GM04503 (cell line): ENCODE data around the gene AJAP1.

Experiments
- DNase-seq: peaks from one replicate; pipeline ENCODE4 v3.0.0-alpha.2; 2012; ENCODE audit warnings: low read depth

AJAP1 gene

DNA sequence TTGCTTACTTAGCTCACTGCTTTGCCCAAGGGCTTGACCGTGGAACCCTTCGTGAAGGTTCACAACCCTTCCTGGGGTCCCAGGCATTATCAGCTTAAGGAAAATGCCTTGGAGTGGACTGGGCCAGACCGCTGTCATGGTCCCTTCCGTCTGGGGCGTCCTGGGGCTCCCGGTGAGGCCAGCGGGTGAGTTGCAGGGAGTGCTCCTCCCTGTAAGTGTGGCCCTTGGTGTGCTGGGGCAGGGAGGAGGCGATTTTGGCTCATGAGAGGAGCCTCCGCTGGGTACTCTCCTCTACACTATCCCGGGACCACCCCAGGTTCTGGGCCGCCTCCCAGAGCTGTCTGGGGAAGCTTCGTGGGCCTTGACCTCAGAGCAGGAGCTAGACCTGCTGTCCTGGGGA is 48.1 kb downstream of the AJAP1 start:
- no peak for DNase-seq

DNA sequence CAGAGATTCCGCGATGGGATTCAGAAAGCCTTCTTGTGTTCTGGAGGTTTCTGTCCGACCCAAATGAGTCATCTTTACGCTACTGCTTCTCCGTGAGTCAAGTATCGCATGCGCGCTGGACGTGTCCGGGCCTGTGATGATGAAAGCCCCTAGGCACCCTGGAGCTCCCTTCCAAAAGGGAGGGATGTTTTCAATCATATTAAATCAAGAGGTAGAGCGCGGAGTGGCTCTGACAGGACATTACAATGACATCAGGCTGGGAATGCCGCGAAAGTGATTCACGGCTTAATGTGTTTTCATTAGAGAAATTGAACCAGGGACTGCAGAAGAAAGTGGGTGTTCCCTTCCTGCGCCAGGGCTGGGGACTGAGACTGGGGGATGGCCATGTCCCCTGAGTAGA is 48.5 kb downstream of the AJAP1 start:
- peak; percentile 48 for DNase-seq

DNA sequence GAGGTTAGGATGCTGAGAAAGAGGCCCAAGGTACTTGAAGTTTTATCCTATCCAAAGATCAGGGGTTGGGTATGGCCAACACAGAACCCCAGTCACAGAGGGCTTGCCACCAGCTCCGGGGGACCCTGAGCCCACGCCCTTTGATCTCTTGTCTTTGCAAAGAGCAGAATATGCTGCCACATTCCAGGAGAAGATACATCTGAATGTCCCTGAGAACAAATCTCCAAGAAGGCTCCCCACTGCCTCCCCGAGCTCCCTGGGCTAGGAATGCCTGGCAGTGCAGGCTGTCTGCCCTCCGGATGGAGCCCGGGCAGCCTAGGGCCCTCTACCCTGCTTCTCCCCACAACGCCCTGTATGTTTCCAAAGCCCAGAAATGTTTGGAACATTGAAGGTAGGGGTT is 49.2 kb downstream of the AJAP1 start:
- DNase-seq, result no peak

DNA sequence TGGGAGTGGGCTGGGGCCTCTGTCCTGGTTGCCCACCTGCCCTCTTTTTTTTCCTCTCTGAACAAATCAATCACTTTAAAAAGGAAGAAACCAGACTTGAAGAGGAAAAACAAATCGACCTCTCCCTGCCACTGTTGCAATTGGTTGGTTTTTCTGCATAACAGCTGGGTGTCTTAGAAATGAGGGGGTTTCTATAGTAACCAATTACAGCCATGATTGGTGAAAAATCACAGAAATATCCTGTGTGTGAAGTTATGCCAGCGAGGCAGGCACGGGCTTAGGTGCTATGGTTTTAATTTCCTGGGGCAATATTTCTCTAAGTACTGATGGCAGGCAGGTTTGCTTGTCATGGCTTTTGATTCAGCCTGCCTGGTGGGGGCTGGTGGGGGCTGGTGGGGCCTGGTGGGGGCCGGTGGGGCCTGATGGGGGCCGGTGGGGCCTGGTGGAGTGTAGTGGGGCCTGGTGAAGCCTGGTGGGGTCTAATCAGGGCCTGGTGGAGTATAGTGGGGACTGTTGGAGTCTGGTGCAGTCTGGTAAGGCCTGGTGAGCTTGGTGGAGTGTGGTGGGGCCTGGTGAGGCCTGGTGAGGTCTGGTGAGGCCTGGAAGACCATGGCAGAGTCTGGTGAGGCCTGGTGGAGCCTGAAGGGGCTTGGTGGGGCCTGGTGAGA is 54.6 kb downstream of the AJAP1 start:
- DNase-seq, result no peak

DNA sequence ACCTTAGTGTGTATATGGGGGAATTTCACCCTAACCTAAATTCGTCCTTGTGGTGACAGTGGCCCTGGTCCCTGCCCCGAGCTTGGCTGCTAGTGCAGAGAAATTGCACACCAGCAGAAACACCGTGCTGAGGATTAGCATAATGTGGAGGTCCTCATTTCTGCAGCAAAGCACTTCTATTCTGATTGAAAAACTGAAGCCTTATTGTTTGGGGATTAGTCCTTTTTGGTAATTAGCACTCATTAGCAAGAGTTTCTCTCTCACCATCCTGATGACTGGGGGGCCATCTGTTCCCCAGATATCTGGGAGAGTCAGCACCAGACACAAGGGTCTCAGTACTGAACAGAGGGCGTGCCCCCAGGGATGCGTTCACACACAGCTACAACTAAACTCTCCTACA is 55.2 kb downstream of the AJAP1 start:
- DNase-seq, result no peak

DNA sequence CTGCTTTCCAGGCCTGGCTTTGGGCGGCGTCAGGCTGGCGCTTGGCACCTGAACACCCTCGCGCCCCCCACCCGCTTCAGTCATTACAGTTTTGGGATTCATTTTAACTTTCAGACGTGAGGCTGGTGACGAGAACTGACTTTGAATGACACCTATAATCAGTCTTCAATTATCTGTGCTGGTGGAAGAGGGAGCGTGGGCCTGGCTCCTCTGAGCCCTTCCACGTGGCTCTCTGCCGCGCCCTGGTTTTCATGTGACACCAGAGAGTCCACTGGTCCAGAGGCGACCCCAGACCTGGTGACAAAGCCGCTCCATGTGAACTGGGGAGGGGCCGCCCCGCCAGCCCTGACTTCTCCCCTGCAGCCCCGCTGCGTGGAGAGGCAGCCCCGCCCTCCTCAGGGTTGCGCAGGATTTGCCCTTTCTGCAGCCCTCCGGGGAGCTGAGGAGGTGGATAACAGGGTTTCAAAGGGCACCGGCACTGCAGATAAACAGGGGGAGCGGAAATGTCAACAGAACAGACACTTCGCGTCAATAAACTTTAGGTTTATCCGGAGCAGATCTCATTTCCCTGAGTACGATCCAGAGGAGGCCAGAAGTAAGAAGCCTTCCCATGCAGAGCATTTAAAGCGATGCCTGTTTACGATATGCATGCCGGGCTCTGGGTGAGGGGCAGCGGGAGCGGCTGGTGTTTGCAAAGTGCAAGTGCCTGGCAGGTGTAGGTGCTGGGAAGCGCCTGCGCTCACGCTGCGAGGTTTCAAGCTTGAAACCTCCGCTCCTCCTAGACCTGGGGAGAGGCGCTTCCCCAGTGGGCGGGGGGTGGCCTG is 56.4 kb downstream of the AJAP1 start:
- DNase-seq, result no peak

DNA sequence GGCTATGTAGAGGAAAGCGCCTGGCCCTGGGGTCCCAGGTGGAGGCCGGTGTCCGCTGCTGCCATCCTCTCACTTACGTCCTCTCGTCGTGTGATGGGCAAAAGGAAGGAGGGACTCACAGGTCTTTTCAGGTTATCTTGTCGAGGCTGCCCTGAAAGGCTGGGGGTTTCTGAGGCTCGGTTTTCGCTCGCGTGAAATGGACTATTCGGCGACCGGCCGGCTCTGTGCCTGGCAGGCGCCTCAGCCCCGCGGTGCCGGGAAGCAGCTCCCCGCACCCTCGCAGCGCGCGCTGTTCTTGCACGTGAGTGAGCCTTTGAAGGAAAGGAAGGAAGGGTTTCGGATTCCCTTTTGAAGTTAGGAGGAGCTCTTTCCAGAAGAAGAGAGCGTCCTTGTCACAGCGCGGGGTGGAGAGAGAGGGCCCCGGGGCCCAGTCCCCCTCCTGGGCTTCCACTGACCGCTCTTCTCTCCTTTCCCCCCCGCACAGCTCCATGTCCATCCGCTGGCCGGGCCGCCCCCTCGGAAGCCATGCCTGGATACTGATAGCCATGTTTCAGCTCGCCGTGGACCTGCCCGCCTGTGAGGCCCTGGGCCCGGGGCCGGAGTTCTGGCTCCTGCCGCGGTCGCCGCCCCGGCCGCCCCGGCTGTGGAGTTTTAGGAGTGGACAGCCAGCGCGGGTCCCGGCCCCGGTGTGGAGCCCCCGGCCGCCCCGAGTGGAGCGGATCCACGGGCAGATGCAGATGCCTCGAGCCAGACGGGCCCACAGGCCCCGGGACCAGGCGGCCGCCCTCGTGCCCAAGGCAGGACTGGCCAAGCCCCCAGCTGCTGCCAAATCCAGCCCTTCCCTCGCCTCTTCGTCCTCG is 57.2 kb downstream of the AJAP1 start:
- no peak for DNase-seq

DNA sequence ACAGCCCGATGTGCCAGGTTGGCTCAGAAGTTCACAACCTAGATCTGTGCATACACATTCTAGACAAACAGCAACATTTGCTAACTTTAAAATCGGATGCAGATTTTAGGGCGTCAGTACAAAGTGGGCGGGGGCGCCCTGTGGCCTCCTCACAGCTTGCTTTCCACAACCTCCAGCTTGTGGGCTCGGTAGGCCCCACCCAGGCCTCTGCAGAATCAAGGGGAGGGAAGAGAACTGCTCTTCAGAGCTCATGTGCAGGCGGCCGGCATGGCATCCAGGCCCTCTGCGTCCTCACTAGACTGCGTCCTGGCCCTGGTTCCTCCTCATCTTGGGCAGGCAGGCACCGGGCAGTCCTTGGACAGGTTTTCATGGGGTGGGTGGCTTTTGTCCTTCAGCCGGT is 59.3 kb downstream of the AJAP1 start:
- no peak for DNase-seq

DNA sequence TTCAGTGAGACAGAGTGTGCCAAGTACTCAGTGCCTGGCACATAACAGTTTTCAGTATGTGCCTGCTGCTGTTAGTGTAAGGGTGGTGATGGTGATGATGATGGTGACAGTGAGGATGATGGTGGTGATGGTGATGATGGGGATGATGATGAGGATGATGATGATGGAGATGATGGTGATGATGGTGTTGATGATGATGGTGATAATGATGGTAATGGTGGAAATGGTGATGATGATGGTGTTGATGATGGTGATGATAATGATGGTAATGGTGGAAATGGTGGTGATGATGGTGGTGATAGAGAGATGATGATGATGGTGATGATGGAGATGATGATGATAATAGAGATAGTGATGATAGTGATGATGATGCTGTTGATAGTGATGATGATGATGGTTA is 62.0 kb downstream of the AJAP1 start:
- no peak for DNase-seq

DNA sequence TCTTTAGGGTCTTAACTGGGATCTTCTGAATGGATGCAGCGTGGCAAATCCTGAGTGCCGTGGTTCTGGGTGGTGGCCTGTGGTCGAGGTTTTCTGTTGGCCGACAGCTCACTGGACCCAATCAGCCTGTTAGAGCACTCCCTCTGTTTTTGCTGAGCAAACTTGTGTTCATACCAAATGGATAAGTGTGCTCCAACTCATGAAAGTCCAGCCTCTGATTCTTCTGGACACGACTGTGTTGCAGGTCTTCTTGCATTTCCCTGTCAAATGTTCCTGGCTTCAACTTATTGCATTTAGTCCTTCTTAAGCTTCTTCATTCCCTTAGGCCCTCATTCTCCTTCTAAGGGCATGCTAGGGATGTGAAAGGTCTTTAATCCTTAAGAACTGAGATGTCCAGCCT is 63.7 kb downstream of the AJAP1 start:
- DNase-seq, result no peak

DNA sequence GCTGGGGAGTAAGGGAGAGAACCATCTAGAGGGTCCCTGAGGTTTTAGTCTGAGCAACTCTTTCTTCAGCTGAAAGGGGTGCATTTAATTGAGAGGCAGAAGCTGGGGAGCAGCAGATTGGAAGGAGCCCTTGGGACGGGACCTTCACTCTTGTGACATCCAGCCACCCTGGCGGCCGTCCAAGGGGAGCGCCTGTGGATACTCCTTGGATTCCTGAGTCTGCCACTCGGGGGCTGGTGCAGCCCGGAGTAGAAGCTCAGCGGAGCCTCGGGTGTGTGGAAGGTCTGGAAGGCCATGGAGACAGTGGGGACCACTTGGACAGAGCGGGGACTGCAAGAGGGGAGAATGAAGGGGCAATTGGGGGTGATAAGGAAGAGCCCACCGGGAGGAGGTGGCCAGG is 68.7 kb downstream of the AJAP1 start:
- no peak for DNase-seq

DNA sequence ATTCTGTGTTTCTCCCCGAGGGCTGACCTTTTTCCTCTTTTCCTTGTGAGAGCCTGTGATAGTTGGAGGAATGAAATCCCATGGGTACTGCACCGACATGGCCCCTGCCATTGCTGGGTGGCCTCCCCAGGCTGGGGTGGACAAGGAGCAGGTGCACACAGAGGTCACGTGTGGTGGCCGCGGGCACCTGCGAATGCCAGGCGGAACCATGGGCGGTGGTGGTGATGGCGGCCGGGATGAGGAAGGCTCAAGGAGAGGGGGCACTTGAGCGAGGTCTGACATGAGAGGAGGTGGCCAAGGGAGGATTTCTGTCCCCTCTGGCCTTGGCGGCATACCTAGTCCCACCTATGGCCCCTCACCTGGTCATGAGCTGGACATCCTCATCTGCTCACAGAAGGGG is 69.6 kb downstream of the AJAP1 start:
- no peak for DNase-seq

DNA sequence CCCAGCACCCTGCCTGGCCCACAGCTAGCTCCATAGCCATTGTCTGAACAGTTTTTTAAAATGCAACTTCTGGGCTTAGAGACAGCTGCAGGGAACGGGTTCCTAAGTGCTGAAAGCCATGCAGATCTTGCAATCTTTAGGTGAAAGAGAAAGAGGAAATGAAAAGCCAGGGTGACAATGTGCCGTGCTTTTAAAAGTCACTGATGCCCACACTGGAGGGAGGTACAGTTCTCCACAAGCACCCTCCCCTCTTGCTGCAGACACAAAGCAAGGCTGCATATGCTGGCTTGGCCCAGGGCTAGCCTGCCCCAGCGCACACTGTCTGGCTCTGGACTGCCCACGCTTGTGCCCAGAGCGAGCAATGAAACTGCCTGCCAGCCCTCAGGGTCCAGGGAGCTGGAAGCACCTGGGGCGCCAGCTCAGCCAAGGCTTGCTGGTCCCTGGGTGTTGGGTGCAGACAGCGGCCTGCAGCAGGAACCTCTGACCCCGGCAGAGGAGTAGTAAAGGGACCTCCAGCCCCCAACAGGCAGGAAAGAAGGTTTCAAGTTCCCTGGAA is 70.4 kb downstream of the AJAP1 start:
- no peak for DNase-seq

DNA sequence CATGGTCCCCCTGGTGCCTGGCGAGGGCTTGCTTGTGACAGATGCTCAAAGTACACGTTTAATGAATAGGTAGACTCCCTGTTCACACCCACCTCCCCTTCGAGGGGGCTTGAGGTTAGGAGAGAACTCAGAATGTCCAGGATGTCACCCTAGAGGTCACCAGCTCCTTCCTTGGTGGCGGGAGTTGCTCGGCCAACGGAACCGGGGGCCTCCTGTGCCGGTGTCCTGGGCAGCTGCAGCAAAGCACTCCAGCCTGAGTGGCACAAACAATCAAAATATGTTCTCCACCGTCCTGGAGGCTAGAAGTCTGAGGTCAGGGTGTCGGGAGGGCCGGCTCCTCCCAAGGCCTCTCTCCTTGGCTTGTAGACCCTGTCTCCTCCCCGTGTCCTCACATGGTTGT is 71.0 kb downstream of the AJAP1 start:
- DNase-seq, result no peak

DNA sequence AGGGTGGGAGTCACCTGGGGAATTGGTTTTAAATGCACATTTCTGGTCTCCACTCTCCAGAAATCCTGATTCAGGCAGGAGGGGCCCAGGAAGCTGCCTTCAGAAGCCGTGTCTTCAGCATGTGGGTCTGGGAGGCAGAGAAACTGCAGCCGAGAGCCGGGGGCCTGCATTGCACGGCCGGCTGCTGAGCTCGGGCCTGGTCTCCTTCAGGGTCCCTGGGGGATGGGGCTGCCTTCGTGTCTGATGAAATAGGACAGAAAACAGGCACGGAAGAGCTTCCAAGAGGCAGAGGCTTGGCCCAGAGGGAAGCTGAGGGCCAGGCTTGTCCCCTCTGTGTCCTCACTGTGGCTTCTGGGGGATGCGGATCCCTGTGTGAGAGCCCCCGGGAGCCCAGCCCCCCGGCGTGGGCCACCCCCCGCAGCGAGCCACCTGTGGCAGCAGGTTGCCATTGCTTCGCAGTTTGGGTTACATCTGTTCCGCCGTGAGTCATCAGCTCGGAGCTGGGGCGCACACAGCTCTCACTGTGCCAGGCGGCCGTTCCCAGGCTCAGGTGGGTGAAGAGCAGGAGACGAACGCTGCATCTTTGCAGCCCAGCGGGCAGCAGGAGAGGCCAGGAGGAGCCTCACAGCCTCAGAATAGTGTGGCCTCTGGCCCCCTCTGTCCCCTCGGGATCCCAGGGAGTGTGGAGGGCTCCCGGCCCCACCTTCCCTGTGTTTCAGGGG is 72.4 kb downstream of the AJAP1 start:
- no peak for DNase-seq

DNA sequence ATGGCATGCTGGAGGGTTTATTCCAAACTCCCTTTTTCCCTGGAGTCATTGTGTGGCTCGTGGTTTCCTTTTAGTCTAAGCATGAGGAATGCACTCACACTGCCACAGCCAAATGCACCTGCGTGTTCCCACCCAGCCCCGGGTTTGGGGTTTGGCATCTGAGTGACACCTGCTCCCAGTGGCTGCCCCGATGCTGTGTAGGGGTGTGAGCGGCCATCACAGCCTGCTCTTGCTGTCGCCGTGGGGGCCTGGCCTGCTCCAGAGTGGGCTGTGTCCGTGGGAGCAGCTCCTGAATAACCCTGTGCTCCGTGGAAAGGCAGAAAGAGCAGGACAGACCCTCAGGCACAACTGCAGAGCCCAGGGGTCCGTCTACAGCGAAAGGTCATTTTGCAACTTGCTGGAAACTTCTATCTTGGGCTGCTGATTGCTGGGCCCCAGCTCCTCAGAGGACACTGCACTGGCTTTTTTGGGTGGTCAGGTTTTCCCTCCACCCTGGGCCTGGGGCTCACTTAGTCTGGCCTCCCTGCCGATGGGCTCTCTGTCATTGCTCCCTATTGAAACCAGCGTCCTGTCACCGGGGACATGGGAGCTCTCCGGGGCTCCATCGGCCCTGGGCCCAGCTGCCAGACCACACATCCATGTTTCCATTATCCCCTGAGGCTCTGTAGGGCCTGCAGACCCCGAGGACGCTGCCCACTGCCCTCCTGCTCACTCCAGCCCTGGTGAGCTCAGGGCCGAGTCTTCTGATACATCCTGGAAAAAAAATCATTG is 74.1 kb downstream of the AJAP1 start:
- DNase-seq, result no peak

DNA sequence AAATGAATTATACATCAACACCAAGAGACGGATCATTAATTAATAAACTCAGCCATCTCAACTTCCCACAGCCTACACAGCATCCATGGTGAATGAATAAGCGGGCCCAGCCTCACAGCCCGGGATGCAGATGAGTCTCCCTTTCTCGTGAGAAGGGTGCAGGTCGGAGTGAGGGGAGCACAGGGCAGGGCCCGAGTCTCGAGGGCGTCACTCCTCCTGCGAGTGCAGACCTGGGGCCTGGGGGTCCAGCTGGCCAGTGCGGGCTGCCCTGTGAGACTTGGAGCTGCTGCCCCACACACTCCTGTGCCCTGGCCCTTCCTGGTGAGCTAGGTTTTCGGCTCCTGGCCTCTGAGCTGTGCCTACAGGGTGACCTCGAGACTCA is 74.7 kb downstream of the AJAP1 start:
- no peak for DNase-seq

DNA sequence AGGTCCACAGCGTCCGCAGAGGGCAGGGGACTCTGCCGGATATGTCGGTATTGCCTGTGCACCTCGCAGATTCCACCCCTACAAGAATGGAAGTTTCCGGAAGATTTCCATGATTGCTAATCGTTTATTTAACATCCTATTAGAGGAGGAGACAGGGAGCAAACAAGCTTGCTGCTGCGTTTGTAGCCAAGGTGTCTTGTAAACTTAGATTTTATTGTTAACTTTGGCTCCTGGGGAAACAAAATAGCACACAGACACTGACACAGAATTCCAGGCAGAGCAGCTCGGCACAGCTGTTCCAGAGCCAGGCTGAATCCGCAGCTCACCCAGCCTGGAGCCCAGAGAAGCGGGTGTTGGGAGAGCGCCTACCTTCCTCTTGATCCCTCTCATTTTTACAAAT is 75.7 kb downstream of the AJAP1 start:
- no peak for DNase-seq

DNA sequence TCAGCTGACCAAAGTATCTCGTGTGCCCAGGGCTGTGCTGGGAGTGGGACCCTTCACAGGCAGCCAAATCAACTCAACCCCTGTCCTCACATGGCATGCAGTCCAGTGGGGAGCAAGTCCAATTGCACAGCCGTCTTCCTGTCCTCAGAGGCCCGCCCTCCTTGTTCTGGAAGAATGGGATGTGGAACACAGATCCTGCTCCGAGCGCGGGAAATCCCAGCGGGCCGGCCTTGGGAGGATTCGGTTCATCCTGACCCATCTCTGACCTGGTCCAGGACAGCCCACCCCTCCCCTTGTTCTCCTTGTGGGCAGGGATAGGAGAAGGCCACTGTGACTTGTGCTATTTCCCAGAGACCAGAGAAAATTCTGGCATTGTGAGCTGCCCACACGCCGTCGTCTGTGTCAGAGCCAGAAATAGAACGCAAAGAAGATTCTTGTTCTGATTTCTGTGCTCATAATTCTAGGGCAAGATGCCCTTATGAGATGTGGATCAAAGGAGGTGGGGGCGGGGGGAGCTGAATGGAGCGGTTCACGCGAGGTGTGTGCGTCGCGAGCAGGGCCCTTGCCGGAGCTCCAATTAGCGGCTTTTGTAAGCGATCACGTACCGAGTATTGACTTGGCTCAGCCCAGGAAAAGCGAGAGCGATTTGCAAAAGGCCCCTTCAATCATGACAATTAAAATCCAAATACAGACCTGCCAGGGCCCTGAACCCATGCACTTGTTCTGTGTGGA is 79.2 kb downstream of the AJAP1 start:
- no peak for DNase-seq

DNA sequence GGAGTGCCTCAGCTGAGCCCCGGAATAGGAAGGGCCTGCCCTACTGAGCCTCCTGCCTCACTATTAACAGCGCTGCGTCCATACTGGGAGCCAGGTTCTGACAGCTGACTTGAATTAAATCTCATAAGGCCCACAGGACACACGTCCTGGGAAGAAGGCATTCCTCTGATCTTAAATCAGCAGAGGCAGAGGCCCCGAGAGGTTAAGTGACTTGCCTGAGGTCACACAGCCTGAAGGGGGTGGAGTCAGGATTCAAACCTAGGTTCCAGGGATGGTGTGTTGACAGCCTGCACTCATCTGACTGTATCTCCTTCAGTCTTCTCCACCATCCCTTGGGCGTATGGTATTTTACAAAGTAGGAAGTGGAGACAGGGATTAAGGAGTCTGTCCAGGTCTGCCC is 79.8 kb downstream of the AJAP1 start:
- DNase-seq, result no peak

DNA sequence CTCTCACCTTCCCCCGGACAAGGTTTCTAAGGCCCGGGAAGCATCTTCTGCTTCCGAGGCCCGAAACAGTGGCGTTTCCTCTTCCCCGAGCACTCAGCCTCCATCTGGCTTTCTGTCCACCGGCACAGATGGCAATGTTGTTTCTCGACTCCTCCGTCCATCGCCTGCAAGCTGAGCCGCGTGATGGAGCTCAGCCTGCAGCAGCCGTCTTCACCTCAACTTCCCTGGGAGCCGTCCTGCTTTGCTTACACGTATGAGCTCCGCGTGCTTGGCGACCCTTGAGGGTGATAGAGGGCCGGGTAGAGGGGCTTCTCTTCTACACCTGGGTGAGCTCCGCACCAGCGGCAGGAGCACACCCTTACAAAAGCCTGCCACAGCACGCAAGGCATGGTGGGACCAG is 80.4 kb downstream of the AJAP1 start:
- DNase-seq, result no peak
